Activated CD4-positive, alpha-beta T cell treated with anti-CD3 and anti-CD28 coated beads for 4 hours (primary cell): ENCODE data around the gene ZNF148.

Experiments used
- DNase-seq, 2 donors: peaks; one replicate each; pipeline ENCODE4 v3.0.0-alpha.2; 2020

ZNF148 gene

DNA sequence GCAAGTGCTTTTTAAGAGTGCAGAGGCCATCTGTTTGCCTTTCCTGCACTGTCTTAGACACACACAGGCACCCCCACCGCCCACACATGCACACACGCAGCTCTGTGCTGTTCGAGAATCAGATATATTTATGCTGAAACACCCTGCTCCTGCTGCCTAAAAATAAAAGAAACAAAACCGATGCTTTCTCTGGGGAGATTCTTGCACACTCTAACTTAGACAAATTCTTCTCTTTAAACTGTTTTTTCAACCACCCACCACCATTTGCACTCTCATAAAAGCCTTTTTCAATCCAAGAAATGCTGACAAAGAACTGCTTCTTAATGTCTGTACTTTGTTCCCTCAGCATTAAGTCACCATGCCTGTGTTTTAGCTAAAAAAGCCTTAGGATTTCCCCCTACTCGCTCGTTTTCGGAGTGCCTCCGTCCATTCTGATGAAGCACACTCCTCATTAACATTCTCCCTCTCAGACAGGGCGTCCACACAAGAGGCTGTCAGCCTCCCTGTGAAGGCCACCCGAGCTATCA is 188.8 kb downstream of the ZNF148 start:
- peak in 1 of 2 donors; percentile 22 for DNase-seq

DNA sequence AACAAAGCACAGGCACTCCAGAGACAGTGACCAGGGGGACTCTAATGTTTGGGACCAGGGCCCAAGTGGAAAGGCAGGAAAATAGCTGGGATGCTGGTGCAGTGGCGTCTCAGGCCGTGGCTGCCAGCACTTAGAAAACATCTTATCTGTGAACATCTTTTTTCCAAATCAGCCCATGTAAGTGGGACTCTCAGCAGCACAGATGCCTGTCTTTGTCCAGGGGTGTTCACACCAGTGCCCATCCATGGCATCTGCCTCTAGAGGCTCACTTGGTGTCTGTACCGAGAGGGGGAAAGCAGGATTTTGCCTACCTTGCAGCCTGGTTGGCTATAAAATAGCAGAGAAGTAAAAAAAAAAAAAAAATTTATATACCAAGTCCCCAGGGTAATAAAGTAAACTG is 189.3 kb downstream of the ZNF148 start:
- DNase-seq, result no peak

DNA sequence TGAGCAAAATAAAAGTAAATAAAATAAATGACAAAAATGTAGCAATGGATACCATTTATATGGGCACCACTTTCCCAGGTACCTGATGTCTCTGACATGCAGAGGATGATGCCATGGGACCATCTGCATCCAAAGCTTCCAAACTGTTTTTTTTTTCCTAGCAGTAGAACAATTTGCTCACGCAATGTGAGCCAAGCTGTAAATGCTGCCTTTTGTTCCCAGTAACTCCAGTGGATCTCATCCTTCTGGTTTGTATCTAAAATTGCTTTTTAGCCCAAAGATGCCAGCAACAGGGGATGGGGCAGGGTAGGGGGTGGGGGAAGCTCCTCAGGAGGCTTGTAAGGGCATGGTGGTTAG is 195.3 kb downstream of the ZNF148 start:
- DNase-seq, result no peak

DNA sequence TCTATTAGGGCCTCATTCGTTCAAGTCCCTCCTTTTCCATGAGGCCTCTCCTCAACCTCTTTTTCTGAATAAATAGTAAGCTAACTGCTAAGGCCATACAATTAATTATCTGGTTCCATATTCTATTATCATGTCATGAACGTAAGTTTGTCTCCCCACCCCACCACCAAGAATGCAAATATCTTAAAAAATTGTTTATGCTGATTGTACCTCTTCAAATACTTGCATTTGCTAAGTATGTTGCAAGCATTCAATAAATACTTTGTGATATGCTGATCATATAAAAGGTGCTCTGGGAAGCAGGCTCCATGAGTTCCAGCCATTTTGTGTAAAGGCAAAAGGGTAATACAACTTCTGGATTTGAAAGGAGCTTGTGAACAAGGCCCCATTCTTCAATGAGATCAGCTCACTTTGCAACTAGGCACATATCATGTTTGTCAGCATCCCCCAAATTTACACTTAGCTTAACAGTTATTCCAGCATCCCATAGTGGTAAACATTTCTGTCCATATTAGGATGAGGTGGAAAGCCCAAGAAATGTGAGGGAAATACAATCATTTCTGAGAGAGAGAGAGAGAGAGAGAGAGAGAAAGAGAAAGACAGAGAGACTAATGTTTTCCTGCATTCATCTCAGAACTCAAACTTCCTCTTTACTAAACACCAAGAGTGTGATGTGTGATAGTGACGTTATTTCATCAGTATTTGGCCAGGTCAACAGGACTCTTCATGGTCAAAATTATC is 195.8 kb downstream of the ZNF148 start:
- DNase-seq, result no peak

DNA sequence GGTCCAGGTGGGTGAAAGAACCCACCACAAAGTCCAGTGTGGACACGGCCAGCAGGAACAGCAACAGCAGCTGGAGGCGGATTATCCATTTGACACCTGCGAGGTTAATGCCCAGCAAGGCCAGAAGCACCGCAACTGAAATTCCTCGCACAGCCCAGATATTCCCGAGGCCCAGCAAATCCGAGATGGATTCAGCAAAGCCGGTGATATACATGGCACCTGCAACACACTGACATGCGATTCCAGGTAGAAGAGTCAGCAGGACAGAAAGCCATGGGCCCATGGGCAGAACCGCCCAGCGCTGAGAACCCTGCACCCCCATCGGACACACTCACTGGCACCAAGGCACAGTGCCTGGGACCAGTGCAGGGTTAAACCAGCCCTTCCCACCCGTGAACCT is 197.4 kb downstream of the ZNF148 start:
- DNase-seq, result no peak
